ENCODE data around the gene COBL.

Gene COBL

DNA sequence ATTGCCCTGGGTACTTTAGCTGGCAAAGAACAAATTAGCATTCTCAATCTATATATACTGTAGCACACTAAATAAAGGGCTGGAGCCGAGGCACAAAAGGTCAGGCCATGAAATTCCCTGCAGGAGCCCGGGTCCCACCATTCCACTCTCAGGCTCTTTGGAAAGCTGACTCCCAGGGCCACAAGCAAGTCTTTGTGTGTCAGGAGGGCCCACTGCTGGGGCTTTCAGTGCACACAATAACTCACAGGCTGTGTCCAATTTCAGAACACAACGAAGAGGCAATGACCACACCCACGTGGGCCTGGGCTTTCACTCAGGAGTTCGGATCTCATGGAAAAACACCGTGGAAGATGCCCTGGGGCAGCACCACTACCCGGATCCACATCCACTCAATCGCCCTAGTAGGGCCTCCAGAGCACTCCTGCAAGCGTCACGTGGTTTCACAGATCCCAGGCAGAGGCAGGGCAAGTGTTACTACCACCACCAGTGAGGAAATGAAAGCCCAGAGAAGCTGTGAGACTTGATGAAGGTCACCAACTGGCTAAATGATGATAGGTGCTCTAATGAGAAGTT lies 60.3 kb downstream of the COBL start:
- no peak for DNase-seq (ENCODE audit: low read depth in 2 of 3, low spot score in 2 of 3)

DNA sequence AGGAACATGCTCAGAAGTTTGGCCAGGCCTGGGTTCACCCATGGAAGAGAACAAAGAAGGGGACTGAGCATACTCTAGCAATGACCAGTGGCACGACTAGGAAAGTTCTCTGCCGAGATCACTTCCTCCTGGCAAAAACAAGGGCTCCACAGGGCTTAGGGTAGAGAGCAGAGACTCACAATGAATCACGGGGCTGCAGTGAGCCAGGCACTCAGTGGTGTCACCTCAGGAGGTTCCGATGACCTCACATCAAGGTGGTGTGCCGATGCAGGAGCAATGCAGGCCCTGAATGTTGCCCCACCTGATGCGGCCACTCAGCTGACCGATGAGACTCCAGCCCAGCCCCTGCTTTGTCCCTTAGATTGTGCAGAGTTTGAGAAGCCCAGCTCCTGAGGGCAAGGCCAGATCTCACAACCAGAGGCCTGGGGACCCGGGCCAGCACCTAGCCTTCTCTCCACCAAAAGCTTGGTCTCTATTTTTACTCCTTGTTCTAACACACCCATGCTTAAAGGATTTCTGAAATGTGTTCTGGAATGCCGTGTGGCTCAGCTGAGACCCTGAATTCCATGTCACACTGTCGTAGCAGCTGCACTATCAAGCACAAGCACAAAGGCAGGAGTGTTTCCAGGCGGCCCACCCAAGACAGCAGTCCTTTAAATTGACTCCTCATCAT lies 60.9 kb downstream of the COBL start:
- DNase-seq (ENCODE audit: low read depth in 2 of 3, low spot score in 2 of 3): no peak

DNA sequence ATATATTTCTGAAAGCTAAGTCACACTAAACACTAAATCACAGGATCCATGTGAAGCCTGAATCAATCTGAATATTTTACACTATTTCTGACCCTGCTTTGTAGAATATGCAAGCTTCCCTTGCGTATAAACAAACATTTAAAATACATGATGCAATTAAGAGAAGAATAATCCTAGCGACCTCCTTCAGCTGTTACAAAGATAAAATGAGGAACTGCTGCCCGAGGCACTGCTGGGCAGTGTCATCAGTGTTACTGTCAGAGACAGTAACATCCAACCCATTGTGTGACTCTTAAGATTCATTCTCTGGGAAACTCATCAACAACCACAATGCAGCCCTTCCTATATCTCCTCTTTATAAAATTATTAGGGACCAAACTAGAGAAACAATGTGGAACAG lies 61.6 kb downstream of the COBL start:
- no peak for DNase-seq (ENCODE audit: low read depth in 2 of 3, low spot score in 2 of 3)

DNA sequence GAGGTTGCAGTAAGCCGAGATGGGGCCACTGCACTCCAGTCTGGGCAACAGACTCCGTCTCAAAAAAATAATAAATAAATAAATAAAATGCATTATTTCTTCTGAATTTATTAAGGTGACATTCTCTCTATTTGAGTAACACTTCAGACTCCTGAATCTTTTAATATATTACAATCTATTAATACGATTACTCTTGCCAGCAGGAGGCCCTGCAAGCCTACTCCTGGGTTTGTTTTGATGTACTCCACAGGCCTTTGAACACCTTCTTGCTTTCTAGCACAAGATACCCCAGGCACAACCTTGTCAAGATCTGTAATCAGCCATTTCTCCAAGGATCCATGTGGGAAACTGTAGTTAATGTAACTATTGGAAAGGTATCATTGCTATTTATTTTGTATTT lies 63.5 kb downstream of the COBL start:
- DNase-seq (ENCODE audit: low read depth in 2 of 3, low spot score in 2 of 3): no peak

DNA sequence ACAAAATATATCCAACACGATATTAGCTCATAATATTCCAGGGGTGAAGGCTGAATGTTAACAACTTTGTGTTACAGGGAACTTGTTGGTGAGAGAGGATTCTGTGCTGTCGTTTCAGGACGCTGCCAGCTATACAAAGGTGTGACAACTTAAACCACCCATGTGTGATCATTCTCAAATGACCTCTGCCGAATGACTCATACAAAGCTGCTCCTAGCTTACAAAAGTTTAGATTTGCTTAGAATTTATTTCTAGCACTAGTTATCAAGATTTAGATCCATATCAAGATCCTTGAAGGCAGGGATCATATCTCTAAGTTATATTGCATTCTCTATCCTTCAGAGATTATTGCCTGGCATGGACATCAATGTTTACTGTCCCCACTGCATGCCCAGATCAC lies 65.3 kb downstream of the COBL start:
- no peak for DNase-seq (ENCODE audit: low read depth in 2 of 3, low spot score in 2 of 3)

DNA sequence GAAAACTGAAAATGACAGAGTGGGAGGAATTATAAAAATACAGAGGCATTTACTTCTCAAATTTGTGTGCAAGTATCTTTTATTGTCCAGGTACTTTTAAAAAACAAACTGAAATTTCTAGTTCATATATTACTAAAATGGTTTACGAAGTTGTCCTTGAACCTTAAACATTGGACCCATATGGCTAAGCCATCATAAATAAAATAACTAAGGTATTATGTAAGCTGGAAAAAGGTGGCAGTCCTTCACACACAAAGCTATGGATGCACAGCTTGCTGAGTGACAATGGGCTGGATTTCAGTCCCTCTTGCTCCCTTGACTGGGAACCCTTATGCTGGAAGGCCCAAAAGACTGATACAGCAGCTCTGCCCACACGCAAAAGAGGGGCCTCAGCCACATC lies 66.1 kb downstream of the COBL start:
- DNase-seq (ENCODE audit: low read depth in 2 of 3, low spot score in 2 of 3): no peak

DNA sequence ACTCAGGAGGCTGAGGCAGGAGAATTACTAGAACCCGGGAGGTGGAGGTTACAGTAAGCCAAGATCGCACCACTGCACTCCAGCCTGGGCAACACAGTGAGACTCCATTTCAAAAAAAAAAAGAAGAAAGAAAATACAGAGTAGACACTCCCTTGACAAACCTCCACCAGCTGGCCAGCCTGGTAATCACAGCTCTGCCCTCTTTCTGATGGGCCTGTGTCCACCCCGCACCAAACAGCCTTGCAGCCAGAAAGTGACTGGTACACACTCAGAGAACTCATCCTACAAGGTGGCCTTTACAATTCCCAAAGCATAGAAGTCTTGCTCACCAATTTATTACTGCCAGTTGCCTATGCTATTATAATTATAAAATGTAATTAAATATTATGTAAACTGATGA lies 66.6 kb downstream of the COBL start:
- DNase-seq (ENCODE audit: low read depth in 2 of 3, low spot score in 2 of 3): no peak

DNA sequence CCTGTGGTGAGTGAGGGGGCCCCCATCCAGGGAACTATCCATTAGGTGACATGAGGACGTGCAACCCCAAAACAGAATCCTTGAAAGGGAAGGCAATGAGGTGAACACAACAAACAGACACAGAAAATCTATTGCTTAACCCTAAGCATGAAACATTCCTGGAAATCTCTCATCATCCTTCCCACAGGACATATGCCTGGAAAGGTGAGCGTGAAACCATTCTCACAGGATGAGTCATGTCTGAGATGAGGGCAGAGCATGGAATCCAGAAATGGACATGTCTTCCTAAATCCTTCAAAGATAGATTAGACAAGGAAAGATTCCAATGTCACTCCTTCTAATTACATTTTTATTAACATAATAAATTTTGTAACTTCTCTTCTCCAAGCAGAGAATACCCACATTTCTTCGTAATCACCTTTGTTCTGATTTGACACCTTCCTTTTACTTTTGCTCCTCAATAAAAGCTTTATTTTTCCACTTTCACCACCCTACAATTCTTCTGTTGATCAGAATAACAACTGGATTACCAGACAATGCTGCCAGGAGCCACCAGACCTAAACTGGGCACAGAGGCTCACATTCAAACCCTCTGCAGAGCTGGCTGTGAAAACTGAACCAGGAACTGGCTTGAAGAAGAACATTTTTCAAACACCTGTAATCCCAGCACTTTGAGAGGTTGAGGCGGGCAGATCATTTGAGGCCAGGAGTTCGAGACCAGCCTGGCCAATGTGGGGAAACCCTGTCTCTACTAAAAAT lies 67.2 kb downstream of the COBL start:
- no peak for DNase-seq (ENCODE audit: low read depth in 2 of 3, low spot score in 2 of 3)

DNA sequence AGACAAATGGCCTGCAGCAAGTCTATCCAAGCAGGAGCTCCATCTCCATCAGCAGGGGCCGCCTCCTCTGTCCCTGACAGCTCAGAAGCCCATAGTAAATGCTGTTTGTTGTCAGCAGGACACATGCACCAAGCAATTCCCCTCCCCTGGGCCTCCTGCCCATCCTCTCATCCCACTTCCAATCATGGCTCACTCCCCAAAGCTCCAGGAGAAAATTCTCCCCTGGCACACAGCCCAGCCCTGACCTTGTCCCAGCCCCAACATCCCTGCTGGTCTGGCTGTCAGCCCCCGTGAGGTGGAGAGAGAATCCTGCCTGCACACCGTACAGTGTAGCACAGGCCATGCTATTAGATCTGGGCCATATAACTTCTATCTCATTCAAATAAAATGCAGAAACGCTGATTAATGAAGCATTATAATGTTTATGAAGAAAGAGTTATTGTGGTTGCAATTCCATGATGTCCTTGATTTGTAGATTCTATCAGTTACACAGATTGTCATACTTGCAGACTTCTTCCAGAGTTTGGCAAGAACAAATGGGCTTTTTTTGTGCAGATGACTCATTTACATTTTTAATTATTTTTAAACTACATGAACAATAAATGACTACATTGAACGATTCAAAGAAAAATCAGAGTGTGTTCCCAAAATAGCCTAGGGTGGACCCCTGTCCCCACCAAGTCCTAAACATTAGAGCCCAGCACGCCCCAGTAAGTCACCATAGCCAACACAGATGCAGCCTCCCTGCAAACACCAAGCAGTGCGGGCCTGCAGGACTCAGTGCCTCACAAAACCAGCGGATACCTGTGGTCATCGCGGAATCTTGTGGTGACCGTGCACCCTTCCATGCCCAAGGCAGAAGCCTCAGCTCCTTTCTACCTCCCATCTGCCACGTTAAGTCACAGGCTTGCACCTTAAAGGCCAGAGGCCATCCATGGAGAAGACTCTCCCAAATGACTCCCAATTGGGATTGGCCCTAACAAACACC lies 70.1 kb downstream of the COBL start:
- DNase-seq (ENCODE audit: low read depth in 2 of 3, low spot score in 2 of 3): no peak

DNA sequence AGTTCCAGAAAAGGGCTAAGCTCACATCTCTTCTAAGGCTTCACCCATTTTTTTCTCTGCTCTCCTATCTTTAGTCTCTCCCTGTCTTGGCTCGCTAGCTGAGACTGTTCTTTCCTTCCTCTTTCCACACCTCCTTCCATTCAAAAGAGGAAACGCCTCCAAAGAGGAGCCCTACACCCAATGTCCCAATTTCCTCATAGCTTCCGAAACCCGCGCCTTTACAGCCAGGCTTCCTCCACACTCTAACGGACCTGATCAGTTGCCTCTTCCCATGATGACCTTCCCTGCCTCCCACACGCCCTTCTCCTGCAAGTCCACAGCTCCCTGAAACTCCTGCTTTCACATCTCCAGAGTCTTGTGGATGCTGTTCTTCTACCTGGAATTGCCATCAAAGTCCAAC lies 71.7 kb downstream of the COBL start:
- no peak for DNase-seq (ENCODE audit: low read depth in 2 of 3, low spot score in 2 of 3)

DNA sequence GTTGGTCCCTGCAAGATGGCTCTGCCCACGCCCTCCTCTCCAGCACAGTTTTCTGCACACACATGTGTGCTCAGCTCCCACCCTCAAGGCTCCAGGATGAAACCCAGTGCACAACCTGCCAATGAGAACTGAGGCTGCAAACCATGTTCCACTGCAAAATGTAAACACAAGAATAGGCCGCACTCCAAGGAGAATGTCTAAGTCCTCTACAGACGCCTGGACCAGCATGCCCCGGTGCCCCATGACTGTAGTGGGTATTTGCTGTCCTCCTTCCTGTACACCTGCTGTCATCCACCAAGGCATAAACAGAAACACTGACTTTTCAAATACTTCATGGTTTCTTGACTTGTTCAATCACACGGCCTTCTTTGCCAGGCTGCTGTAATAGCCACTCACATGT lies 72.6 kb downstream of the COBL start:
- DNase-seq (ENCODE audit: low read depth in 2 of 3, low spot score in 2 of 3): no peak

DNA sequence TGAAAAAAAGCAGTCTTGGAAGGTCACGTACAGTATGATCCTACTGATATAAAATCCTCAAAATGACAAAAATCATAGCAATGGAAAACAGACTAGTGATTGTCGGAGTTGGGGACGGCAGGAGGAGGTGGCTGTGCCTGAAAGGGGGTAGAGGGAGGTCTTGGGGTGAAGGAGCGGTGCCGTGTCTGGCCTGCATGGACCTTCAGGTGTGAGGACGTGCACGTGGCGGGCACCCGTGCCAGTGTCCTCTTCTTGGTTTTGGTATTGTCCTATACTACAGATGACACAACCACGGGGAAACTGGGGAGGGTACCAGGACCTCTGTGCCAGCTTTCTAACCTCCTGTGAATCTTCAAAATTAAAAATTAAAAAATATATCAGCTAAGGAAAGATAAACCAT lies 73.0 kb downstream of the COBL start:
- no peak for DNase-seq (ENCODE audit: low read depth in 2 of 3, low spot score in 2 of 3)

DNA sequence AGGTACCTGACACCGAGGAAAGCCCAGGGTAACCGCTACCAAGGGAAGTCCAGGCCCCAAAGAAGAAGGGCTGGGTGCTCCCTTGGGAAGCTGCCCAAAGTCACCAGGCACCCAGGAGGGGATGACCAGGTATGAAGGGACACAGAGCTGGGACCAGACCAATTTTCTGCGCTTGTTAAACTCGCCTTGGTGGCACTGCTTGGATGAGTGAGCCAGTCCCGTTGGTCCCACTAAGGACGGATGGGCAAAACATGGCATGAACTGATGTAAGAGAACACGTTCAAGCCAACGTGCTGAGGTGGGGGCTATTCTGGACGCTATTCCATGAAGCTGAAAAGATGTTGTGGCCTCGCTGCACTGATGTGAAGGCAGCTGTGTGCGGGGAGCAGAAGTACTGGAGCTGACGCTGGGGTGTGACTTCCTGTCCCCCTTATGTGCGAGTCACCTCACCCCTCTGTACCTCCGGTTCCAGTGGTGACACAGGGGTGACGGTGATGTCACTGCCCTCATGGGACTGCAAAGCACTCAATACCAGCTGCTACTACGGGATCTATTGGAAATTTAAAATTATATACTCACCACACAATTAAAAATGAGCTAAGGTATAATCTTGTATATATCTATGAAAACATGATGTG lies 73.6 kb downstream of the COBL start:
- no peak for DNase-seq (ENCODE audit: low read depth in 2 of 3, low spot score in 2 of 3)

DNA sequence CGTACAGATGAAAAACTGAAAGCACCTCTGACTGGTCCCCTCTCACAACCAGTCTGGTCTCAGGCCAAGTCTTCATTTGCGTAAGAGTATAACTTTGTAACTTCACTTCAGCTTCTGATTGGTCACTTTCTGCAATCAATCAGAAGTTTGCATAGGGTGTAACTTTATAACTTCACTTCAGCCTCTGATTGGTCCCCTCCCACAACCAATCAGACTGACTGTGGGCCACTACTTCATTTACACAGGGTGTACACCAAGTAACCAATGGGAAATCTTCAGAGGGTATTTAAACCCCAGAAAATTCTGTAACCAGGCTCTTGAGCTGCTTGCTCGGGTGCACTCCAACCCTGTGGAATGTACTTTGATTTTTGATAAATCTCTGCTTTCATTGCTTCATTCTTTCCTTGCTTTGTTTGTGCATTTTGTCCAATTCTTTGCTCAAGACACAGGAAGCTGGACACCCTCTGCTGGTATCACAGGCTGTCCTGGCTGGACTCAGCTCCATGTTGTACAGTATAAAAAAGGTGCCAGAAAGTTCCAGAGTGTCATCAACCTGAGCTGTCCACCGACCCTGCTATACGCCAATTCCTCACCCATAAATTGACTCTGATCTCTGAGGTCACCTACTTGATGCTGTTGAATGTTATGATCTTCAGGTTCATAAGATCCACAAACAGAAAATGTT lies 74.5 kb downstream of the COBL start:
- no peak for DNase-seq (ENCODE audit: low read depth in 2 of 3, low spot score in 2 of 3)

DNA sequence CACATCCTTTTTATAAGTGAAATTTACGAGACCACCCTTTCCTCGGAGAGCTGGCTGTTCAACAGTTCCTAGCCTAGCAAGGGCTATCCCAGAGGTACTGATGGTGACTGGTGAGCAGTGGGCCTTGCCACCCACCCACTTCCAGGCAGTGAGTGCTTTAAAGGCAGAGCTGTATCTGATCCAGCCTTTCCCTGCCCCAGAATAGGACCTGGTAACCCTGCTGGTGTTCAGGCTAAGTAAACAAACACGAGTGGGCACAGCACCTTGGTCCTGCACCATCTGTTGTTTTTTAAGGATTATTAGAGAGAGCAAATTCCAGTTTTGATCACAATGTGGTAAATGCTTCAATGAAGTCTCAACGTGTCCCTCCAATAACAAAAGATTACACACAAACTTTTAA lies 75.7 kb downstream of the COBL start:
- DNase-seq (ENCODE audit: low read depth in 2 of 3, low spot score in 2 of 3): no peak

DNA sequence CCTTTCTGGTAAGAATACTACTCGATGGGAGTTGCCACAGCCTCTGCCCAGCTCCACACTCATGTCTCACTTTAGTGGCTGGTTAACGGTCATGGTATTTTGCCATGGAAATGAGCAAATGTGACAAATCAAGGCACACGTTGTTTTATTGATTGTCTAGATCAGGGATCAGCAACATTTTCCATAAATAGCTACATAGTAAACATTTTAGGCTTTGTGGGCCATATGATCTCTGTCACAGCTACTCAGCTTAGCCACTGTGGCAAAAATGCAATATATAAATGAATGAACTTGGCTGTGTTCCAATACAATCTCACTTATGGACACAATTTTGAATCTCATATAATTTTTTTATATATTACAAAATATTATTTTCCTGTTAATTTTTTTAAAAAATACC lies 76.9 kb downstream of the COBL start:
- no peak for DNase-seq (ENCODE audit: low read depth in 2 of 3, low spot score in 2 of 3)

DNA sequence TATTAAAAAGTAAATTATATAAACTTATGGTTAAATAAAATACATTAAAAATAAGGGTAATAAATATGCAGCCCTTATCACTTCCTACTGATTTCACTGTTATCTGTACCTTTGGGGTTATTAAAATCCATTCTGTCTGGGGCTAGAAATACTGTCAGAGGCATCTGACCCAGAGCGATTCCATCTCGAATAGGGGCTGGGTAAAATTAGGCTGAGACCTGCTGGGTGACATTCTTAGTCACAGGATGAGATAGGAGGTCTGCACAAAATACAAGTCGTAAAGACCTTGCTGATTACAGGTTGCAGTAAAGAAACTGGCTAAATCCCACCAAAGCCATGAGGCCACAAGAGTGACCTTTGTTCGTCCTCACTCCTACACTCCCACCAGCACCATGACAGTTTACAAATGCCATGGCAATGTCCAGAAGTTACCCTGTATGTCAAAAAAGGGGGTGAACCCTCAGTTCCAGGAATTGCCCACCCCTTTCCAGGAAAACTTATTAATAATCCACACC lies 77.6 kb downstream of the COBL start:
- no peak for DNase-seq (ENCODE audit: low read depth in 2 of 3, low spot score in 2 of 3)

DNA sequence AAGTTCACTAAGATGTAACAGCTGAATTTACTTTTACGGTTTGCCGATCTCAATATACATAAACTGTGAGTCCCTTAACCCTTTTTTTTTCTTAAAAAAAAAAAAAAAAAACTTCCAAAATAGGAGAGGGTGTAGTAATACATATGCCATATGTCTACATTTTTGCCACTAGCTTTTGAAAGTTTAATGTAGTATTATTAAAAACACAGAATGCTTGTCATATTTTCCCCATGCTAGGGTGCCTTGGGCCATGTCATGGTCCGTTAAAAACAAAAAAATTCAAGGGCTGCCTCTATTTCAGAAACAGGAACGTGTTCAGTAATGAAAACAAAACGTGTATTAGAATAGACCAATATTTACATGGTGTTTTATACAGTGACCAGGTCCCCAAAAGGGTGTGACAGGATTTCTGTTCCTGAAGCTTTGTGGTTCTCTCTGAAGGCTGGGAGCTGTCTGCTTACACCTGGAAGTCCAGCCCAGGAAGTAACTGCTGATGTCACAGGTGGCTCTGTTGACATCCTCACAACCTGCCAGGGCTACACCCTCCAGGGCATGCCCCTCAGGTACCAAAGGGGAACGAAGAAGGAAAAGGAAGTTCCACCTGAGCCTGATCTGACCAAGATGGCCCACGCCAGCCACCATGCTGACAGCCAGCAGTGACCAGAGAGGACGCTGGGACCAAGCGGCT lies 79.0 kb downstream of the COBL start:
- no peak for DNase-seq (ENCODE audit: low read depth in 2 of 3, low spot score in 2 of 3)

DNA sequence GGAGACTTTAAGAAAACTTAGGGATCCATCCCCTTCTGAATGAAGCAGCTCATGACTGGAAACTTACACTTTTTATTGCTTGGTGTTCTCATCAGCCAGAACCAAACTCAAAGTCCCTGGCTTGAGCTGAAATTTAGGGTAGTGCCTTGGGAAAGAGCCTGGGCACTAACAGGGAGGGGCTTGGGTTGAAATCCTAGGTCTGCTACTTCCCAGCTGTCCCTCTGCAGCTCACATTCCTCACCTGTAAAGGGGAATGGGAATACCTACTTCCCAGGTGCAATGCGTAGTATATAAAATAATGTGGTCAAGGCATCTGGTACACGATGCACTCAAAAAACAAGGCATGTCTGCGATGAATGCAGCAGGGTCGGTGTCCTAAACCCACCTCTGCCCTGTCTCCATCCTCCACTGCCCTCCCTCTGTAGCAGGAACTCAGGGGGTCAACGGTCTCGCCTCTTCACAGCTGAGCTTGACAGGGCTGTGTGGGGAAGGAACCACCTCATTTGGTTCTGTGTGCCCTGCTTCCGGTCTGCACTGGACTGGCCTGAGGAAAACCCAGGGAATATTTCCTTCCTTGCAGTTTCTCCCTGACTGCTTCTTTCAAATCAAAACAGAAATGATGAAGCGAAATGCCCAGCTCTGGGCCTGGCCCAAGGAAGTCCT lies 80.0 kb downstream of the COBL start:
- no peak for DNase-seq (ENCODE audit: low read depth in 2 of 3, low spot score in 2 of 3)
